ENCODE results near the gene NEDD4L.

DNA sequence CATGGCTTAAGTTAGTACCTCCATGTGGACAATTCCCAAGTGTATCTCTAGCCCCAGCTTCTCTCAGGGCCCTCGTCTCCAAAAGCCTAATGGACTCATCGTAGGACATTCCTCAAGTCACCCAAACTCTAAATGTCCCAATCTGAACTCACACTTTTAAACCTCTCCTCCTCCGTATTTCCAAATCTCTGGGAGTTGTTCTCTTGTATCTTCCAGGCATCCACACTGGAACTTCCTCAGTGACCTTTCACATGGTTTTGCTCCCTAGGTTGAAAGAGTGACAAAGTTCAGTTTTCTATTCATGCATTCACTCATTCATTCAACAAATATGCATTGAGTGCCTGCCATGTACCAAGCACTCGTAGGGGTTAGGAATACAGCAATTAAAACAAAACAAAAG lies 364.6 kb downstream of the NEDD4L start:
- TF ChIP-seq POLR2A (IDR thresholded peaks at IDR 0.05; ENCODE audit: extremely low read depth, insufficient read length) = no peak
- TF ChIP-seq, protein P1, sequence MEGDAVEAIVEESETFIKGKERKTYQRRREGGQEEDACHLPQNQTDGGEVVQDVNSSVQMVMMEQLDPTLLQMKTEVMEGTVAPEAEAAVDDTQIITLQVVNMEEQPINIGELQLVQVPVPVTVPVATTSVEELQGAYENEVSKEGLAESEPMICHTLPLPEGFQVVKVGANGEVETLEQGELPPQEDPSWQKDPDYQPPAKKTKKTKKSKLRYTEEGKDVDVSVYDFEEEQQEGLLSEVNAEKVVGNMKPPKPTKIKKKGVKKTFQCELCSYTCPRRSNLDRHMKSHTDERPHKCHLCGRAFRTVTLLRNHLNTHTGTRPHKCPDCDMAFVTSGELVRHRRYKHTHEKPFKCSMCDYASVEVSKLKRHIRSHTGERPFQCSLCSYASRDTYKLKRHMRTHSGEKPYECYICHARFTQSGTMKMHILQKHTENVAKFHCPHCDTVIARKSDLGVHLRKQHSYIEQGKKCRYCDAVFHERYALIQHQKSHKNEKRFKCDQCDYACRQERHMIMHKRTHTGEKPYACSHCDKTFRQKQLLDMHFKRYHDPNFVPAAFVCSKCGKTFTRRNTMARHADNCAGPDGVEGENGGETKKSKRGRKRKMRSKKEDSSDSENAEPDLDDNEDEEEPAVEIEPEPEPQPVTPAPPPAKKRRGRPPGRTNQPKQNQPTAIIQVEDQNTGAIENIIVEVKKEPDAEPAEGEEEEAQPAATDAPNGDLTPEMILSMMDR (IDR thresholded peaks at IDR 0.05; ENCODE audit: low read depth, low read length) = no peak
